Pancreas (tissue), 10 donors: ENCODE data around the gene APOA5. TPM values are rescaled to one million over a fixed set of nuclear protein-coding genes. Genes with fewer than 3 reads are reported as not detected.

Source experiments
- ATAC-seq, 4 donors: fragments of 200-7000 bp; cut with Tn5 transposase; one replicate each; pipeline versions ENCODE4 v1.8.0 to v1.9.1; 2020; ENCODE audit warnings: mild to moderate bottlenecking in 4 of 4, moderate library complexity in 4 of 4
- DNase-seq, 6 donors: peaks; one replicate each; pipeline ENCODE4 v3.0.0-alpha.2; 2020
- FAIRE-seq: peaks from 2 replicates; lab custom pipeline; 2012; peaks lifted over from hg19 to GRCh38; lab: Jason Lieb, UNC
- H3K27ac ChIP-seq, 4 donors: fragments of 200-600 bp; sonication (generic); 1 replicate in 3 of 4; 2 replicates in 1 of 4; pipeline versions ENCODE4 v1.5.0 to v1.8.0; 2020
- H3K27me3 ChIP-seq, 4 donors: fragments of 200-600 bp; one replicate each; pipeline ENCODE4 v1.8.0; 2021
- H3K36me3 ChIP-seq, 3 donors: fragments of 200-600 bp; sonication (generic) in 1 of 3; one replicate each; pipeline versions ENCODE4 v1.5.0 to v1.8.0; 2020 to 2021
- H3K4me1 ChIP-seq, 3 donors: fragments of 200-600 bp; one replicate each; pipeline ENCODE4 v1.8.0; 2021
- H3K4me3 ChIP-seq, 4 donors: fragments of 200-600 bp; sonication (generic) in 2 of 4; one replicate each; pipeline versions ENCODE4 v1.5.0 to v1.8.0; 2020 to 2021
- H3K9me3 ChIP-seq, 4 donors: fragments of 200-600 bp; one replicate each; pipeline ENCODE4 v1.8.0; 2021
- WGBS, 2 donors: extraction: QIAGEN DNeasy Blood & Tissue Kit; methylation state at CpG; one replicate each; pipeline ENCODE4 v1.1.7; 2013; 5-methylcytosine and 5-hydroxymethylcytosine counted together
- intact Hi-C, 3 donors: fragments of 100-400 bp; cut with DNase I; formaldehyde crosslinking; loops; one replicate each; pipeline versions ENCODE4 v1.11.1 to v1.14.2; 2022
- polyA plus RNA-seq, 2 donors: library from polyadenylated mRNA; stranded (reverse); fragments of 200-250 nt; gene quantifications; one replicate each; pipeline ENCODE4 v1.2.3, GENCODE V29; 2013
- total RNA-seq, 6 donors: library from RNA; stranded (reverse); fragmentation: NEBNext Ultra II Directional in 4 of 6; extraction: Animal tissue kit (Norgen Biotek cat#: 25700) in 4 of 6; gene quantifications; one replicate each; pipeline versions ENCODE4 v1.2.1 to v1.2.4, GENCODE V29; 2021 to 2023
- TF ChIP-seq, protein P1 (sequence below), 4 donors: fragments of 200-600 bp; sonication (generic) in 3 of 4; IDR thresholded peaks; one replicate each; pipeline versions ENCODE4 v1.5.0 to v1.8.0; 2021; ENCODE audit warnings: antibody characterized with exemption in 4 of 4
- donor health status: healthy with polysubstance abuse.
- donor health status: DM: no; HTN: no; CAD: no; lungs with moderate emphysema.
- donor health status: DM: no; HTN: no; CAD: no.
- donor health status: control.
- donor health status: control.
- donor health status: Bipolar disorder and iron deficiency.
- donor health status: DM: yes; HTN: yes; CAD: no.
- donor health status: DM: no; HTN: no; CAD: no.
- donor health status: DM: no; HTN: no; CAD: no.
- donor health status: DM: yes; HTN: yes; CAD: no.

Gene APOA5
- total and polyA plus RNA-seq, 8 donors = 0.60 to 4.0 (median 1.1) TPM; not detected in 2

- no peak overlapping the region for H3K27ac ChIP-seq
- H3K36me3 ChIP-seq = no peaks in the 10 kb centered on the region
- no peak overlapping the region for H3K4me3 ChIP-seq
- no peaks in the 10 kb centered on the region for H3K27me3 ChIP-seq
- TF ChIP-seq, protein P1, sequence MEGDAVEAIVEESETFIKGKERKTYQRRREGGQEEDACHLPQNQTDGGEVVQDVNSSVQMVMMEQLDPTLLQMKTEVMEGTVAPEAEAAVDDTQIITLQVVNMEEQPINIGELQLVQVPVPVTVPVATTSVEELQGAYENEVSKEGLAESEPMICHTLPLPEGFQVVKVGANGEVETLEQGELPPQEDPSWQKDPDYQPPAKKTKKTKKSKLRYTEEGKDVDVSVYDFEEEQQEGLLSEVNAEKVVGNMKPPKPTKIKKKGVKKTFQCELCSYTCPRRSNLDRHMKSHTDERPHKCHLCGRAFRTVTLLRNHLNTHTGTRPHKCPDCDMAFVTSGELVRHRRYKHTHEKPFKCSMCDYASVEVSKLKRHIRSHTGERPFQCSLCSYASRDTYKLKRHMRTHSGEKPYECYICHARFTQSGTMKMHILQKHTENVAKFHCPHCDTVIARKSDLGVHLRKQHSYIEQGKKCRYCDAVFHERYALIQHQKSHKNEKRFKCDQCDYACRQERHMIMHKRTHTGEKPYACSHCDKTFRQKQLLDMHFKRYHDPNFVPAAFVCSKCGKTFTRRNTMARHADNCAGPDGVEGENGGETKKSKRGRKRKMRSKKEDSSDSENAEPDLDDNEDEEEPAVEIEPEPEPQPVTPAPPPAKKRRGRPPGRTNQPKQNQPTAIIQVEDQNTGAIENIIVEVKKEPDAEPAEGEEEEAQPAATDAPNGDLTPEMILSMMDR (IDR thresholded peaks at IDR 0.05) = no peak
- 65 to 72% methylated on average over 8 of the region's 8 CpGs for WGBS, 2 donors
- ATAC-seq (no peak), DNase-seq (no peak), FAIRE-seq (no peak)
- intact Hi-C loops = loop anchor here in 1 of 3 donors (5.0 to 10.0 kb wide), 2 partner anchors 39 to 312 kb away; no protein-coding TSS in a partner anchor
- peaks cover 18 to 22% (median 19%) of the 10 kb centered on the region in 3 donors for H3K4me1 ChIP-seq
- H3K9me3 ChIP-seq = no peaks in the 10 kb centered on the region
Measured at GRCh38 chr11:116792869-116793771, 1.4 kb upstream of the APOA5 start.

- no peaks in the 10 kb centered on the region for H3K27me3 ChIP-seq
- 65 to 67% methylated on average over 8 of the region's 8 CpGs for WGBS, 2 donors
- intact Hi-C loops = loop anchor here in 1 of 3 donors (5.0 to 10.0 kb wide), 2 partner anchors 40 to 312 kb away; no protein-coding TSS in a partner anchor
- DNase-seq (peak in 1 of 6 donors; percentile 37), ATAC-seq (peak in 1 of 4 donors; percentile 12), FAIRE-seq (no peak)
- H3K9me3 ChIP-seq = no peaks in the 10 kb centered on the region
- no peaks in the 10 kb centered on the region for H3K36me3 ChIP-seq
- no peak overlapping the region for H3K27ac ChIP-seq
- H3K4me1 ChIP-seq = peaks cover 11 to 16% (median 14%) of the 10 kb centered on the region in 3 donors
- no peak overlapping the region for H3K4me3 ChIP-seq
- TF ChIP-seq, protein P1 (IDR thresholded peaks at IDR 0.05) = no peak
Measured at GRCh38 chr11:116792144-116792868, 627 bp upstream of the APOA5 start.

DNA sequence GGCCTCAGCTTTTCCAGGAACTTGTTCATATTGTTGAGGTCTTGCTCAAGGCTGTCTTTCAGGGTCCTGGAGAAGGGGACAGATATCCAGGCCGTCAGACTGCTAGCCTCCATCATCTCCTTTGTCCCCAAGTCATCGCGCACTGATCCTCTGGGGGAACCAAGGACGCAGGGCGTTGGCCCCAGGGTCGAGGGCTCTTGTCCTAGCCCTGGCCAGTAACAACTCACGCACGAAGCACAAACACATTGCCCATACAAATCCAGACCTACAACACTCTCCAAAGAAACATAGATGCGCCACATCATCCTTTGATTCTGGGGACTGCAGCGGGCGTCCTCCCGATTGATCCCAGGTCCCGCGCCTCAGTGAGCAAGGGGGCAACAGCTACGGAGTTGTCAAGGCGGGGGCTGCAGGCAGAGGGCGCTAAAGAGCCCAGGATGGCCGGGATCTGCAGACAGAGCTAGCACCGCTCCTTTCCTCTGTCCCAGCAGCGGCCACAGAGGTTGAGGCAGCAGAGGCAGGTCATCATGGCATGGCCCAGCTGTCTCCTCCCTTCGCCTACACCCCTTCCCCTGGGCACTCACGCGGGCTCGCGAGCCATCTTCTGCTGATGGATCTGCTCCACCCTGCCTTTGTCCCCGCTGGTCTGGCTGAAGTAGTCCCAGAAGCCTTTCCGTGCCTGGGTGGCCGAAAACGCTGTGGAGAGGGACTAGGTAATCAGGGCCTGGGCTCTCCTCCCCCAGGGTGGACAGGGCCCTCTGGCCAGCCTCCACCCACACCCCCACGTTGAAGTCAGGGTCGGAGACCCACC is 472 bp downstream of the APOA5 start:
- ATAC-seq (peak; percentile 61 to 84 (median 78)), FAIRE-seq (no peak), DNase-seq (peak; percentile 59 to 93 (median 83))
- no peaks in the 10 kb centered on the region for H3K9me3 ChIP-seq
- no peak overlapping the region for H3K27ac ChIP-seq
- TF ChIP-seq, protein P1 (IDR thresholded peaks at IDR 0.05) = peak; percentile 84 to 88 (median 86)
- no peak overlapping the region for H3K4me3 ChIP-seq
- peaks cover 14 to 24% (median 19%) of the 10 kb centered on the region in 3 donors for H3K4me1 ChIP-seq
- no peaks in the 10 kb centered on the region for H3K27me3 ChIP-seq
- 24% methylated on average over 31 of the region's 31 CpGs for WGBS, 2 donors
- no peaks in the 10 kb centered on the region for H3K36me3 ChIP-seq
- intact Hi-C loops = loop anchor here in 1 of 3 donors (5.0 to 10.0 kb wide), 2 partner anchors 41 to 314 kb away; no protein-coding TSS in a partner anchor

GRCh38 chr11:116790167-116791001 is 1.3 kb downstream of the APOA5 start:
- intact Hi-C loops = loop anchor here in 1 of 3 donors (5.0 to 10.0 kb wide), 2 partner anchors 42 to 314 kb away; no protein-coding TSS in a partner anchor
- Histone ChIP-seq H3K36me3 (peaks cover 0 to 8% (median 2%) of the 10 kb centered on the region in 3 donors), H3K9me3 (no peaks in the 10 kb centered on the region), H3K4me3 (no peak overlapping the region), H3K27me3 (no peaks in the 10 kb centered on the region), H3K27ac (no peak overlapping the region), H3K4me1 (peaks cover 14 to 24% (median 19%) of the 10 kb centered on the region in 3 donors)
- no peak for ATAC-seq
- 75 to 76% methylated on average over 52 to 53 of the region's 53 CpGs for WGBS, 2 donors
- no peak for FAIRE-seq
- TF ChIP-seq, protein P1 (IDR thresholded peaks at IDR 0.05) = no peak
- peak in 2 of 6 donors; percentile 51 to 79 for DNase-seq
